Measurements from ENCODE around the gene SKAP1.
"Not testable (repeated sequence)": the region's sequence is repeated elsewhere in the genome, so short reads cannot be mapped to it uniquely, and the experiment has no call there.

Gene SKAP1

DNA sequence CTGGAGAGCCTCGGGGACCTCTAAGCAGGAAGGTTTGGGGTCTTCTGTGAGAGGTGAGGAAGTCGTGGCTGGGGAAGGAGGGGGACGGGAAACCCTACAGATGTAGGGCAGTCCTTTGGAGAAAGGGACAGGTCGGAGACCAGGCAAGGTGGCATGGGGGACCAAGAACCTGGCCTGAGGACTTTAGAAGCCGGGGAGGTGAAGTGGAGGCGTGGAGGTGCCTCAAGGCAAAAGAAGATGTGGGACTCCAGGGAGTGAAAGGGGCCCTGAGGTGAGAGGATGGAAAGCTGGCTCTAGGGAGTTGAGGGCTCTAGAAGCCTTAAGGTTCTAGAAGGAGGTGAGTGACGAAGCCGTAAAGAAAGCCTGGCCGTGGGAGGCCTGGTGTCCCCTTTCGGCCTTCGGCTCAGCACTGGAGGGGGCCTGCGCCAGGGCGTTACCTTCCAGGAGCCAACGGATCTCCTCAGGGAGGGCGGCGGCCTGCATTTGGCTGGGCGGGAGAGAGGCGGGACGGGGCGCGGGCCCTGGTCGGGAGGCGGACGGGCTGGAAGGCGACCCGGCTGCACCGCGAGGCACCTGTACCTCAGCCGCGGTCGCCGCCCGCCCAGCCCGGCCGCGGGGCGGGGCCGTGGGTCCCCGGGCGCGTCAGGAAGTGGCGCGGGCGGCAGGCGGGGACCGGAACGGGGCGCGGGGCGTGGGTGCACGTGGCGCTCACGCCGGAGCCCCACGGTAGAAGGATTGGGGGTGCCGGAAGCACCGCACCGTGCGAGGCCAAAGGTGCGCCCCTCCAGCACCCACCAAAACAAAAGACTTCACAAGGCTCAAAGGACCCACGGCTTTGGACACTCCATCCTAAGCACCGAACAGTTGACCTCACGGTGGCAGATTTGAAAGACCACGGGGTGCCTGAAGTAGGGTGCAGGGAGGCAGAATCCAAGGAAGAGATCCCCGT lies at the start of gene SKAP1:
Gene SKAP1 (minus strand): TSS at position 577 of the 949 bp plus-strand sequence.
- peak; percentile 61 for DNase-seq (ENCODE audit: low spot score)

GRCh38 chr17:48479014-48479402 lies 49.0 kb upstream of the SKAP1 start:
- no peak for DNase-seq (ENCODE audit: low spot score)

DNA sequence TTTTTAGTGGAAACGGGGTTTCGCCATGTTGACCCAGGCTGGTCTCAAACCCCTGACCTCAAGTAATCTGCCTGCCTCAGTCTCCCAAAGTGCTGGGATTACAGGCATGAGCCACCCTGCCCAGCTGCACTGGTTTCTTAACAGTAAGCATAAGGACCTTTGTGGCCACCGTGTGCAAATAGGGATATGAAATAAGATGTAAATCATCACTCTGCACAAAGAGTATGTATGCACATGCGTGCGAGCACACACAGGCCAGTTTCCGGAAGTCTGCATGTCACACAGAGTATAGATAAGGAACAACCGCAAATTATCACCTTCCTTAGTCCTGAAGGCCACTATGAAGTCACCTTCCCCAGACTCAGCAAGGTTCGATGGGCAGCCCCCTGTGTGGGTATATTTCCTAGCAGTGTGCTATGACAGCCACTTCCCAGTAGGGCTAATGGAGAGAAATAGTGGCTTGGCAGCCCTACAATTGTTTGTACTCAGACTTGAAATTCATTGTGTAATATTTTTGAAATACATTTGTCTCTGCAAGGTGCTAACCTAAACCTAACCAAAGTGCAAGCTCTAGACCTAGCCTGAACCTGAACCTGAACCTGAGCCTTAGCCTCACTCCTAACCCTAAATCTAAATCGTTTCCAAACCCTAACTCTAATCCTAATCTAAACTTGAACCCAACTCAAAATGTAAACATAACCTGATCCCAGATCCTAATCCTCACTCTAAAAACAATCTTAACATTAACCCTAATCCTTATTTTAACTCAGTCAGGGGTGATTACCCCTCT lies 48.4 kb upstream of the SKAP1 start:
- DNase-seq (ENCODE audit: low spot score) = peak; percentile 61

DNA sequence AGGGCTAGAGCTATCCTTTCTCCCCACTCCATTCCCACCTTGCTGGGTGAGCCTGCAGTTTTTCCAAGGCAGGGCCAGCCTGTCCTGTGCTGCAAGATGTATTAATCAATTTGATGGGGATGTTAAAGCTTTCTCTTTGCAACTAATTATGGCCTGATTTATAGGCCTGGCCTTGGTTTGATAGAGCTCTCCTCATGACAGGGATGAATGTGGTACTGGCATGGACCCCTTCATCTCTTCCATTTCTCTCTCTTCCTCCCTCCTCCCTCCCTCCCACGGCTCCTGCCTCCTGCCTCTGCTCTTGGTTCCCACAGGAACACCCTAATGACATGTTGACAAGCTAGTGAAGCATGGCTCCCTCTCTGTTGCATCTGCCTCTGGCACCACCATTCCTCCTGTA lies 47.2 kb upstream of the SKAP1 start:
- no peak for DNase-seq (ENCODE audit: low spot score)

DNA sequence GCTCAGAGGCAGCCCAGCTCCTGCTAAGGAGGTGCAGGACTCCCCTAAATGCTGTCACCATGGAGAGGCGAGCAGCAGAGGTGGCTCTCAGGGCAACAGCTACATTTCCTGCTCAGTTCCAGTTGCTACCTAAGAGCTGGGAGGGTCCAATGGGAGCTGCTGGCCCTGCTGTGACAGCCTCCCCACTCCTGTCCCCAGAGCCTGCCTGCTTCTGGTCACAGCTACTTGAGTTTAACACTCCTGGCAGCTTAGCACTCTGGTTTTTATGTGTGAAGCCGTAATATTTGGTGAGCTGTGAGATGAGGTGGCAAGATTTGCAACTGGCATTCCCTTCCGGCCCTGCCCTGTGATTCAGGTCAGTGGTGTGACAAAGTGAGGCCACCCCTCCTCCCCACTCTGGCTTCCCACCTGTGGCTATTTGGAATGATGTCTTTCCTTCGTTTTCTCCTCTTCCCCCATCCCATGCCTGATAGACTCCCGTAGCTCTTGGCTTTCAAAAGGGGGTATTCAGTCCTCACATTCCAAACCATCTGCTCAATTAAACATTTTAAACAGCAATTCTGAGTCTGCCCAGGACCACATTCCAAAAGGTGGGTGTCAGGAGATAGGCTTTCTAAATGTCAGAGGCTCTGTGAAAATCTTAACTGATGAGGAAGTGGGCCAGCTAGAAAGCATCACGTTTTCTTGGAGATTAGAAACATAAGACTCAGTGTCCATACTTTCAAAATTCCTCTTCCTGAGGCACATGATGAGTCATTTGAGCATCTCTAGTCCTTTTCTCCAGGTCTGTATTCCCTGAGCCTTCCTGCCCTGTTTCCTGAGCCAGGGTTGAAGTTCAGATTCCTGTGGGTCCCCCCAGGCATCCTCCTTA lies 42.6 kb upstream of the SKAP1 start:
- DNase-seq (ENCODE audit: low spot score) = peak; percentile 34

GRCh38 chr17:48471817-48472410 lies 41.9 kb upstream of the SKAP1 start:
- no peak for DNase-seq (ENCODE audit: low spot score)

DNA sequence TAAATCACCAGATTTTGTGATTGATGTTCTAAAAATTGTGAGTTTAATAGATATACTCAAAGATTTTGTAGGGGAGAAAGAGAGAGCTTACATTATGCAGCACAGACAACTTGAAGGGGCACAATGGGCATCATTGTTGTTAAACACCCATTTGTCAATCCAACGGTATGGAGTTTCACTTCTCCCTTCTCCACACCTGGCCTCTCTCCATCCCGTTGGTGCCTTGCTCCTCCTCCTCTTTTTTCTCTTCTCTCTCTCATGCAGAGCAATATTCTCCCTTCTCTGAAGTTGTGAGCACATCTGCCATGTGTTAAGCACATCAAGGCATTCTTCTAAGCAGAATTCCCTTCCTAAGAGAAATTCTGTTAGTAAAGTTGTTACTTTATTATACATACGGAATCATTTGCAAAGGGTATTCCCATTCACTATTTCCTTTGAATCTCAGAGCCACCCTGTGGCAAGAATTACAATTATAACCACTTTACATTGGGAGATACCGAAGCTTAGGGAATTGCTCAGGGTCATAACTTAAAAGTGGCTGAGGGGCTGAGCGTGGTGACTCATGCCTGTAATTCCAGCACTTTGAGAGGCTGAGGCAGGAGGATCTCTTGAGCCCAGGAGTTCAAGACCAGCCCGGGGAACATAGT lies 40.5 kb upstream of the SKAP1 start:
- DNase-seq (ENCODE audit: low spot score) = no peak

DNA sequence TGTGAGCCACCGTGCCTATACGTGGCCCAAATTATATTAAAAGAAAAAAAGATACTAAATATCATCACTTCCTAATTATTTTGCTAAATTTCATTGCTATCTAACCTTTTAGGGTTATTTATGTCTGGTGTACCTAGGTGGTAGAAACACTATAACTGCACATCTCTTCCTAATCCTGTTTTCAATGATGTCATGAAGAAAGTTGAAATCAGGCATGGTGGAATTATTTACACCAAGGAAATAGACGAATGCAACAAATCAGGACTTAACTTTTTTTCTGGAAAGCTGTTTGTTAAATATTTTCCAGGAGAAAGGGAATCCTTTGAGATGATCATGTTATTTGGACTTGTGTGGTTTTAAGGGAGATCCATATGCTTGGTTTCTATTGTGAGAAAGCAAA lies 39.2 kb upstream of the SKAP1 start:
- DNase-seq (ENCODE audit: low spot score) = no peak

GRCh38 chr17:48468299-48468698 lies 38.3 kb upstream of the SKAP1 start:
- no peak for DNase-seq (ENCODE audit: low spot score)

DNA sequence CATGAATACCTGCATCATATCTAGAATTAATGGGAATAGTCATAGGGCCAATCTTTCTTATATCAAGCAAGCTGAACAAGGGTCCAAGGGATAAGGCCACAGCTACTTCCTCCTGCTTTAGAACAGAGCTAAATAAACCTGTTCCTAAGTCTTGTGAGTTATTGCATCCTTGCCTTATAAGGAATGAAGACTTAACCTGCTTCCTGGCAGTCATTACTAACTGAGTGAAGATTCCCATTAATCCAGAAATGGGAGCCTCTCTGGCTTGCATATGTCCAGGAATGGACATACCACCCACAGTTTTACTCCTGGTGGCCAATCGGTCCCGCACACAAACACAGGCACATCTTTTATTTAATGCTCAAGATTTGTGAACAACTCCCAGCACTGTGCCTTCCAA lies 35.9 kb upstream of the SKAP1 start:
- no peak for DNase-seq (ENCODE audit: low spot score)

- no peak for DNase-seq (ENCODE audit: low spot score)
Measured at GRCh38 chr17:48463526-48463925, 33.5 kb upstream of the SKAP1 start.

- no peak for DNase-seq (ENCODE audit: low spot score)
Measured at GRCh38 chr17:48462946-48463345, 32.9 kb upstream of the SKAP1 start.

GRCh38 chr17:48460052-48460451 lies 30.0 kb upstream of the SKAP1 start:
- no peak for DNase-seq (ENCODE audit: low spot score)

DNA sequence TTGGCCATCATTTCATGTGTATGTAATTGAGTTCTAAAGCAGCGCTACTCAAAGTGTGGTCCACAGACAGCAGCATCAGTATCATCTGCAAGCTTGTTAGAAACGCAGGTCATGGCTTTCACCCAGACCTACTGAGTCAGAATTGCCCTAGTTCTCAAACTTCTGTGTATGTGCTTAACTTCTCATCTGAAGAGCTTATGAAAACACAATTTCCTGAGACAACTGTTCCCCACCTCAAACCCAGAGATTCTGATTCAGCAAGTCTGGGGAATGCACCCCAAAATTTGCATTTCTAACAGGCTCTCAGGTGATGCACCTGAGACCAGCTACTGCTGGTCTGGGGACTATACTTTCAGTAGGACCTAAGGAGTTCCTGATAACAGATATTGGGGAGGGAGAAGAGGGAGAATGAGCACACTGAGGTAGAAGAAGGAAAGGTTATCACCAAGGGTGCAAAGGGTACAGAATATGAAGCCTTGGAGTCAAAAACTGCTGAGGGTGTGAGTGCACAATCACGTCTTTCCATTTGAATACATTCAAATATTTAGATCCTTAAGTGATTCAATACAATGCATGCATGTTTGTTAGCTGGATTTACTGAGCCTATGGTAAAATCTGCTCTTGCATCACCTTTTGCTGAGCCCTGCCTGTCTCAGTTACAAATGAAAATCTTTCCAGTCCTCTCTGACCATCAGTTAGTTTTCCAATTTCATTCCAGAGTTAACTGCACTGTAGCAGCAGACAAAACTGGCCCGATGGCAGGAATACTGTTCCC lies 29.2 kb upstream of the SKAP1 start:
- DNase-seq (ENCODE audit: low spot score) = no peak

DNA sequence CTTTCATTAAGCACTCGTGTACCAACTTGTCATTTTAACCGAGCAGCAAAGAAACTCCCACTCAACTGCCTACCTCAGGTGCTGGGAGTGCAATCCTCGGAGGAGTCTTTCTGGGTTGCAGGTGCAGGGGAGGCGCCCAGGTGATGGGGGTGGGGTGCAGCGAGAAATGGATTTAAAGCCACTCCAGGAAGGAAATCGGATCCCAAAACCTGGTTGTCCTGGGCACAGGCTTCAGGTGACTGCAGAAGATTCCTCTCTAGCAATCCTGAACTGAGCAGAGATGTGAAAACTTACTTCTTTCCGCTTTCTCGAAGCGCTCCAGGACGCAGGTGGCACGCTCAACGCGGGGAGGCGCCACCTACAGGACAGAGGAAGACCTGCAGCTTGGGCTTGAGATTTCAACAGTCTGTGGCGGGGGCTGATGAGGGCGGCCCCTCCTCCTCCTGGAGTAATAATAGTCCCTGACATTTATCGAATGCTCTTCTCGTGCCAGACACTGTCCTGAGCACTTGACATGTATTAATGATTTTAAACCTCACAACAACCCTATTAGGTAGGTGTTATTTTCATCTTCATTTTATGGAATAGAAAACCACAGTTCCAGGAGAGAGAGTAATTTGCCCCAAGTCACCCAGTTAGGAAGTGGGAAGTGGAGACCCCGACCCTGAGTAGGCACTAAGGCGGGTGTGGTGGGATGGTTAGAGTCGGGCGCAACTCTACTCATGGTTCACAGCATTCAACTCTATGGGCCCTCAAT lies 27.2 kb upstream of the SKAP1 start:
- DNase-seq (ENCODE audit: low spot score) = peak; percentile 84

GRCh38 chr17:48456589-48456988 lies 26.6 kb upstream of the SKAP1 start:
- DNase-seq (ENCODE audit: low spot score) = peak; percentile 50

DNA sequence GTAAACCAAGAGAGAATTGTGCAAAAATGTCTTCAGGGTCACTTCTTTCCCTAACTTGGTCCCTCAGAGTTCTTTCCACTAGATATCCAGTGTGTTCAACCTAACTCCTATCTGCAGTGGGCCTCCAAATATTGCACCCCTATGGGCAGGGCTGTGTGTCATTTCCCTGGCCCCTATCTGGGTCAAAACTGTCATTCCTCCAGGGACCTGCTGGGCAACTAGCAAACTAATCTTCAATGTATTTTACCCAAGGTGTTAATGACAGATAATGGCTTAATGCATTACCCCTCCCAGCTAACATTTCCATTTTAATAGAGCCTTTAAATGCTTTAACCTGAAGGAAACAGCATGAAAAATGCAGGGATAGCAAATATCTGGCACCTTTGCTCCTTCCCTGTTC lies 25.8 kb upstream of the SKAP1 start:
- no peak for DNase-seq (ENCODE audit: low spot score)

GRCh38 chr17:48453447-48453846 lies 23.4 kb upstream of the SKAP1 start:
- DNase-seq (ENCODE audit: low spot score) = peak; percentile 60

DNA sequence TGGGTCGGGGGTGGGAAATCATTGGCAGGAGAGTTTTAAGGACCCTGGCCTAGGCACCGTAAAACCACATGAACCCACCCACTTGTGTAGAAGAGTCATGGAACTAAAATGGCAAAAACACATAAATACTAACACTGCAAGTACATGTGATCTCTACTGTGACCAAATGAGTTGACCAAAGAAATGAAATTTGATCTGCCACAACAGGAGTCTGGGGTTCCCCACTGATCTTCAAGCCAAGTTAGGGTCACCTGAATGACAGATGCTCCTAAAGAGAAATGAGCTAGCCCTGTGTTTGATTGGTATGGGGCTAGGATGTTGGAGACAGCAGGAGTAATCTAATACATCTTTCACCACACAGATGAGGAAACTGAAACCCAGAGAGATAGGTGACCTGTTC lies 21.5 kb upstream of the SKAP1 start:
- no peak for DNase-seq (ENCODE audit: low spot score)

- not testable (repeated sequence) for DNase-seq (ENCODE audit: low spot score)
Measured at GRCh38 chr17:48449335-48449734, 19.3 kb upstream of the SKAP1 start.

Data from CD4-positive, alpha-beta T cell treated with Interleukin-2 at 100 ng/mL for 4 hours (primary cell).